ENCODE data around the gene PCBP3. TPM values are rescaled to one million over a fixed set of nuclear protein-coding genes. Genes with fewer than 3 reads are reported as not detected.
A peak's percentile ranks its signal among the peaks of the same experiment; 100 is the strongest.

Gene PCBP3
- total and polyA plus RNA-seq, 2 of the 13 experiments (the other 11 are each of a cell fraction or from before 2014, with no cell fraction given) = not detected

GRCh38 chr21:45982758-45983648 is 339.5 kb downstream of the PCBP3 start:
- in situ Hi-C loops (cut with HindIII; ENCODE audit: extremely low pct_ligation_motif_present, low pct_unique_long_range_greater_than_20kb) (no loop called here), intact Hi-C loops (cut with micrococcal nuclease; ENCODE audit: unreplicated experiment) (no loop called here)
- whole genome bisulfite sequencing (ENCODE audit: low lambda C conversion rate) = 48% methylated on average over 3 of the region's 45 CpGs
- BruUV-seq (replicated peaks) = no TSS peak
- Histone ChIP-seq H3K79me2 (ENCODE audit: insufficient read depth, low read length) (no peaks in the 10 kb centered on the region), H3K27me3 (ENCODE audit: control insufficient read depth in 1 of 2, insufficient read depth in 2 of 2, low read length in 2 of 2) (peaks cover 3 to 36% of the 10 kb centered on the region in 2 experiments; a peak in 4 of 5 replicates), H3K4me3 (replicated peaks in 1 of 3; ENCODE audit: insufficient read depth in 1 of 3, low read depth in 2 of 3, low read length in 3 of 3) (peak overlapping the region in 1 of 3 experiments; percentile 79; a peak in 2 of 6 replicates), H3K9me3 (ENCODE audit: low read length) (no peaks in the 10 kb centered on the region), H2AFZ (ENCODE audit: low read length) (no peak overlapping the region), H3K27ac (ENCODE audit: extremely low read length, insufficient read depth, low read length) (no peak overlapping the region), H3K9ac (ENCODE audit: insufficient read depth, low read depth, low read length) (no peak overlapping the region), H4K20me1 (ENCODE audit: insufficient read depth, low read length) (no peaks in the 10 kb centered on the region), H3K4me2 (ENCODE audit: low read depth, low read length) (peak overlapping the region; percentile 89), H3K36me3 (replicated peaks in 1 of 2; ENCODE audit: control insufficient read depth in 1 of 2, insufficient read depth in 2 of 2, low read length in 2 of 2) (no peaks in the 10 kb centered on the region), H3K4me1 (ENCODE audit: insufficient read depth, low read length) (peaks cover 17% of the 10 kb centered on the region)
- CTCF ChIA-PET (ENCODE audit: low intra/inter-chr PET ratio, low total read pairs) = no interaction called here
- FAIRE-seq (no peak), ATAC-seq (peak; percentile 21), DNase-seq (ENCODE audit: low spot score) (no peak)
- POLR2A ChIA-PET = no interaction called here
- TF ChIP-seq ZNF687 (CRISPR knock-in tag; IDR thresholded peaks at IDR 0.05) (no peak), ZNF724P (CRISPR knock-in tag; IDR thresholded peaks at IDR 0.05; ENCODE audit: borderline replicate concordance) (no peak), HNRNPL (IDR thresholded peaks at IDR 0.05; ENCODE audit: low read depth, low read length) (0 out of 2 replicates have a peak, but pooled peaks have one; percentile 18), ZBTB33 (CRISPR knock-in tag; IDR thresholded peaks at IDR 0.05) (peak; percentile 47; the same call in 1 of the 2 replicates), ZUFSP (CRISPR knock-in tag; IDR thresholded peaks at IDR 0.05; ENCODE audit: borderline replicate concordance) (no peak), FOSL2 (CRISPR knock-in tag; IDR thresholded peaks at IDR 0.05) (no peak), ZNF891 (CRISPR knock-in tag; IDR thresholded peaks at IDR 0.05) (0 out of 2 replicates have a peak, but pooled peaks have one; percentile 44), JDP2 (CRISPR knock-in tag; IDR thresholded peaks at IDR 0.05; ENCODE audit: borderline replicate concordance) (no peak)

All from HepG2 (cell line).